Stimulated activated CD4-positive, alpha-beta T cell treated with anti-CD3 and anti-CD28 coated beads, Interleukin-2, amount 100 ng/mL, for 24 hours (primary cell): Measurements from ENCODE around the gene GRHL1.
A peak's percentile ranks its signal among the peaks of the same experiment; 100 is the strongest.

Experiments
- DNase-seq, 2 donors: peaks; one replicate each; pipeline ENCODE4 v3.0.0-alpha.2; 2020

Gene GRHL1

DNA sequence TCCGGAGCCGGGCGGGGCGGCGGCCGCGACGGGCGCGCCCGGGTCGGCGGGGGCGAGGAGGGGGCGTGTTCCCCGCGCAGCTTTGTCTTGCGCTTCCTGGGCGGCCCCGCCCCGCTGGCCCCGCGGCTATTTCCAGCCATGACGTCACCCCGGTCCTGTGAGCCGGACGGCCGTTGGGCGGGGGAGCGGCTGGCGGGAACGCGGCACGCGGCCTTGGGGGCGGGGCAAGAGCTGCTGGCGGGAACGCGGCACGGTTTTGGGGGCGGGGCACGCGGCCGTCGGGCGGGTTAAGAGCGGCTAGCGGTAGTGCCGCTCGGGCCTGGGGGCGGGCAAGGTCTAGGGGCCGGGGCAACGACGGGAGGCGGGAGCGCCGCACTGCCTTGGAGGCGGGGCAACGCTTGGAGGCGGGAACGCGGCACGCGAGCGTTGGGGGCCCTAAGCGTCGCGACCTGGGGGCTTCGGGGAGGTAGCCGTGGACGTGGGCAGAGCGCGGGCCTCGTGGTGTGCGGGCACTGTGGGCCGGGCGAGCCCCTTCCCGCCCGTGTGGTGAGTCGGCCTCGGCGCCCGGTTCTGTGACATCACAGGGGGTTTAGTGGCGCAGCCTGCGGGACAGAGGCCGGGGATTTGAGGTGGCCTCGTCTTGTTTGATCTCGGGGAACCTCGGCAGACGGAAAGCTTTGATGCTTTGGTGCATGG, 92.6 kb downstream of the GRHL1 start:
- peak; percentile 87 to 99 for DNase-seq

GRCh38 chr2:10045561-10046355, 94.3 kb downstream of the GRHL1 start:
- DNase-seq, result no peak

GRCh38 chr2:10046931-10047330, 95.4 kb downstream of the GRHL1 start:
- DNase-seq, result no peak

- DNase-seq, result no peak
These were observed 96.4 kb downstream of the GRHL1 start for GRCh38 chr2:10047616-10048500.

GRCh38 chr2:10048501-10049171, 97.1 kb downstream of the GRHL1 start:
- no peak for DNase-seq
